Nephron (organoid): Measurements from ENCODE around the gene FADD.

Experiments used
- H3K27ac Mint-ChIP-seq, 3 experiments: 2 replicates each; pipeline ENCODE4 v1.8.0; 2020; ENCODE audit warnings: mixed read lengths in 3 of 3, mild to moderate bottlenecking in 2 of 3, moderate library complexity in 1 of 3
- H3K27me3 Mint-ChIP-seq: 2 replicates; pipeline ENCODE4 v1.8.0; 2021; ENCODE audit warnings: low read depth, mild to moderate bottlenecking, moderate library complexity, mixed read lengths
- H3K36me3 Mint-ChIP-seq: 2 replicates; pipeline ENCODE4 v1.8.0; 2020; ENCODE audit warnings: low read depth, mixed read lengths
- H3K4me1 Mint-ChIP-seq: 2 replicates; pipeline ENCODE4 v1.8.0; 2020; ENCODE audit warnings: mixed read lengths
- H3K4me3 Mint-ChIP-seq, 3 experiments: 2 replicates each; pipeline ENCODE4 v1.8.0; 2020; ENCODE audit warnings: mild to moderate bottlenecking in 3 of 3, mixed read lengths in 3 of 3, moderate library complexity in 2 of 3
- H3K9me3 Mint-ChIP-seq: 2 replicates; pipeline ENCODE4 v1.8.0; 2020; ENCODE audit warnings: mixed read lengths
- TF ChIP-seq, protein P1 (sequence below), 3 experiments: fragments of 200-600 bp; sonication (generic); IDR thresholded peaks; one replicate each; pipeline ENCODE4 v1.5.0; 2021; ENCODE audit warnings: antibody characterized with exemption in 3 of 3; ENCODE audit not compliant: unreplicated experiment in 3 of 3

The FADD gene, protein sequence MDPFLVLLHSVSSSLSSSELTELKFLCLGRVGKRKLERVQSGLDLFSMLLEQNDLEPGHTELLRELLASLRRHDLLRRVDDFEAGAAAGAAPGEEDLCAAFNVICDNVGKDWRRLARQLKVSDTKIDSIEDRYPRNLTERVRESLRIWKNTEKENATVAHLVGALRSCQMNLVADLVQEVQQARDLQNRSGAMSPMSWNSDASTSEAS

GRCh38 chr11:70202920-70203750 lies at the start of gene FADD:
Gene FADD, plus strand, starts transcription at chr11:70203296. Its CDS starts 164 bp downstream, at chr11:70203460.
- Mint-ChIP-seq H3K27me3 (peaks cover 10% of the 10 kb centered on the region), H3K4me3 (peak within 1 kb of the TSS; percentile 92 to 98 (median 95)), H3K9me3 (no peaks in the 10 kb centered on the region), H3K4me1 (peaks cover 23% of the 10 kb centered on the region), H3K36me3 (peaks cover 12% of the 10 kb centered on the region), H3K27ac (peak within 1 kb of the TSS; percentile 80 to 96 (median 95))
- TF ChIP-seq, protein P1, sequence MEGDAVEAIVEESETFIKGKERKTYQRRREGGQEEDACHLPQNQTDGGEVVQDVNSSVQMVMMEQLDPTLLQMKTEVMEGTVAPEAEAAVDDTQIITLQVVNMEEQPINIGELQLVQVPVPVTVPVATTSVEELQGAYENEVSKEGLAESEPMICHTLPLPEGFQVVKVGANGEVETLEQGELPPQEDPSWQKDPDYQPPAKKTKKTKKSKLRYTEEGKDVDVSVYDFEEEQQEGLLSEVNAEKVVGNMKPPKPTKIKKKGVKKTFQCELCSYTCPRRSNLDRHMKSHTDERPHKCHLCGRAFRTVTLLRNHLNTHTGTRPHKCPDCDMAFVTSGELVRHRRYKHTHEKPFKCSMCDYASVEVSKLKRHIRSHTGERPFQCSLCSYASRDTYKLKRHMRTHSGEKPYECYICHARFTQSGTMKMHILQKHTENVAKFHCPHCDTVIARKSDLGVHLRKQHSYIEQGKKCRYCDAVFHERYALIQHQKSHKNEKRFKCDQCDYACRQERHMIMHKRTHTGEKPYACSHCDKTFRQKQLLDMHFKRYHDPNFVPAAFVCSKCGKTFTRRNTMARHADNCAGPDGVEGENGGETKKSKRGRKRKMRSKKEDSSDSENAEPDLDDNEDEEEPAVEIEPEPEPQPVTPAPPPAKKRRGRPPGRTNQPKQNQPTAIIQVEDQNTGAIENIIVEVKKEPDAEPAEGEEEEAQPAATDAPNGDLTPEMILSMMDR (IDR thresholded peaks at IDR 0.05; ENCODE audit: unreplicated experiment in 3 of 3): no peak

DNA sequence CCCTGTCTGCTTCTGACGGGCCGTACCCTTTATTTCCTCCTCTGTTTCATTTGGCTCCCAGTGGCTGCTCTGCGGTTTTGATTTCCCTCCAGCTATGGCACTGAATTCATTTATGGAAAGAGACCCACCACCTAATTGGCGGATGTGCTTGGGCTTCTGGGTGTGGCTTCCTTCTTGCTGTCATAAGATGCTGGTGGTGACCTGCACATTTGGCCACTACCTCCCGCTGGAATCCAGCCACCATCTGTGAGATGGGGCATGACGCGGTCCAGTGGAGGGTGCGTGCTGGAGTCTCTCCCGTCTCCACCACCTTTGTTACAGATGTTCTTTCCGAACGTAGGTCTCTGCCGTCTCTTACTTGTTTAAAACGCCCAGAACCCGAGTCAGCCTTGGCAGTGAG lies 47.7 kb upstream of the FADD start:
- no peaks in the 10 kb centered on the region for H3K4me1 Mint-ChIP-seq
- H3K27me3 Mint-ChIP-seq: peaks cover 17% of the 10 kb centered on the region
- H3K4me3 Mint-ChIP-seq: no peak overlapping the region
- H3K27ac Mint-ChIP-seq: no peak overlapping the region
- no peaks in the 10 kb centered on the region for H3K36me3 Mint-ChIP-seq
- TF ChIP-seq, protein P1 (IDR thresholded peaks at IDR 0.05; ENCODE audit: unreplicated experiment in 3 of 3): no peak
- no peaks in the 10 kb centered on the region for H3K9me3 Mint-ChIP-seq

DNA sequence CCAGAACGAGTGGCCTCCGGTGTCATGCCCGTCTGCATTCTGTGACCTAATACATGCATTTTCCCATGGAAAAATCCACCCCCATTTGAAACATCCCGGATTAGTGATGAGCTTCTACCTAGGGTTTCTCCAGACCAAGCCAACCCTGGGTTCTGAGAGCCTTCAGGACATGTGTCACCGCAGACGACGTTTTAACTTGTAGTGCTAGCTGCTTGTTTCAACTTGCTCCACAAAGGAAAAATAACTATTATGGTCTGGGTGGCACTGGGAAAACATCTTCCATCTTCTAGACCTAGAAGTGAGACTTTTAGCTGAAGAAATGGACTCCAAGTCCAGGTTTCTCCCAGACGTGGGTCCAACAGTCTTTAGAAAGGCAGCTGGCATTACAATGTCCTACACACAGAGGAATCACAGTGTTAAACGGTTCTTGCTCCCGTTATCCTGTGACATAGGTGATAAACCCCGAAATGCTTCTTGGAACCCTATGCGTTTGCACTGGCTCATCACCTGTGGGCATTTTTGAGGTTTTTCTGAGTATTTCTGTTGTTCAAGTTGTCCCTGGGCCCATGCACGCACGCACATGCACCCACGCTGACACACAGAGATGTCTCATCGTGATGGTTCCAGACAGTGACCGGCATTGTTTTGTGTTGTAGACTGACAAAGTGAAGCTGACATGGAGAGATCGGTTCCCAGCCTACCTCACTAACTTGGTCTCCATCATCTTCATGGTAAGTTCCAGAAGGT lies 46.6 kb upstream of the FADD start:
- H3K36me3 Mint-ChIP-seq: no peaks in the 10 kb centered on the region
- H3K27ac Mint-ChIP-seq: no peak overlapping the region

GRCh38 chr11:70158201-70158600 lies 44.9 kb upstream of the FADD start:
- no peaks in the 10 kb centered on the region for H3K36me3 Mint-ChIP-seq
- peaks cover 5% of the 10 kb centered on the region for H3K4me1 Mint-ChIP-seq
- no peak overlapping the region for H3K27ac Mint-ChIP-seq
- no peak overlapping the region for H3K4me3 Mint-ChIP-seq
- no peaks in the 10 kb centered on the region for H3K9me3 Mint-ChIP-seq
- peaks cover 12% of the 10 kb centered on the region for H3K27me3 Mint-ChIP-seq
- TF ChIP-seq, protein P1 (IDR thresholded peaks at IDR 0.05; ENCODE audit: unreplicated experiment in 3 of 3): peak in 1 of 3 experiments; percentile 28

More for the DNA sequence above, 46.6 kb upstream of the FADD start:
- H3K4me1 Mint-ChIP-seq: no peaks in the 10 kb centered on the region
- H3K4me3 Mint-ChIP-seq: no peak overlapping the region
- H3K9me3 Mint-ChIP-seq: no peaks in the 10 kb centered on the region
- TF ChIP-seq, protein P1 (IDR thresholded peaks at IDR 0.05; ENCODE audit: unreplicated experiment in 3 of 3): no peak
- H3K27me3 Mint-ChIP-seq: peaks cover 12% of the 10 kb centered on the region

- H3K27me3 Mint-ChIP-seq: peaks cover 12% of the 10 kb centered on the region
- H3K4me3 Mint-ChIP-seq: no peak overlapping the region
- no peaks in the 10 kb centered on the region for H3K36me3 Mint-ChIP-seq
- no peaks in the 10 kb centered on the region for H3K9me3 Mint-ChIP-seq
- H3K4me1 Mint-ChIP-seq: peaks cover 8% of the 10 kb centered on the region
- no peak overlapping the region for H3K27ac Mint-ChIP-seq
- TF ChIP-seq, protein P1 (IDR thresholded peaks at IDR 0.05; ENCODE audit: unreplicated experiment in 3 of 3): no peak
Measured at GRCh38 chr11:70158757-70159389, 44.2 kb upstream of the FADD start.
